GM18498 (cell line): ENCODE measurements around the gene GALNT13.

ENCODE experiments used
- ATAC-seq: cut with Tn5 transposase; IDR thresholded peaks from one replicate; pipeline ENCODE4 v1.9.1; 2021; ENCODE audit warnings: mild to moderate bottlenecking, moderate library complexity; ENCODE audit not compliant: unreplicated experiment

Gene GALNT13

GRCh38 chr2:154394600-154394999 is 522.9 kb downstream of the GALNT13 start:
- ATAC-seq = no peak

DNA sequence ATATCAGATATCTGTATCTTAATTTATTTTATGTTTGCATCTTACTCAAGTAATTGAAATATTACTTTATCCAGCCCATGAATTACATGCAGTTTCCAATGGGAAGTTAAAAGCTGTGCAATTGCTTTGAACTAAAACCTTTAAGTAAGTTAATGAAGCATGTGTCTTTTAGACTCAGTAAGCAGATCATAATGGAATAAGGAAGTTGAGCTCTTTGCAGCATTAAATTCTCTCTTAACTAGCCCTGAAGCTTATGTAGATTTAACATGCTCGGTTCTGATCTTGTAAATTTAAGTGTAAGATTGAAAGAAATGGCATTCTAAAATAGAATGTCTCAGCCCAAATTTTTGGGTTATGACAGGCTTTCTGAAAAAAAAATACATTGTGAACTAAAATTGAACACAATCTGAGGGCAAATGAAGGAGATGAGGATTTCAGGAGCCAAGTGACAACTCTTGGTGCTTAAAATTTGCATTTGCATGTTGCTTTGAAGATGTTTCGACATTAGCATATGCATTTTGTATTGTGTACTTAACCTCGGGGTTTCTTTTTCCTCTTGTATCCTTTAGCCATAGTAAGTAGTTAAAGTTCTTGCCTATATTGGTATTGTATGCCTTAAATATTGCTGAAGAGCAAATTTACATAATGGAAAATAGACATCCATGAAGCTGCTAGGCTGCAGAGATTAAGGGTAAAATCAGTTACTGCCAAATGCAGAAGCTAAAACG is 529.0 kb downstream of the GALNT13 start:
- no peak for ATAC-seq

DNA sequence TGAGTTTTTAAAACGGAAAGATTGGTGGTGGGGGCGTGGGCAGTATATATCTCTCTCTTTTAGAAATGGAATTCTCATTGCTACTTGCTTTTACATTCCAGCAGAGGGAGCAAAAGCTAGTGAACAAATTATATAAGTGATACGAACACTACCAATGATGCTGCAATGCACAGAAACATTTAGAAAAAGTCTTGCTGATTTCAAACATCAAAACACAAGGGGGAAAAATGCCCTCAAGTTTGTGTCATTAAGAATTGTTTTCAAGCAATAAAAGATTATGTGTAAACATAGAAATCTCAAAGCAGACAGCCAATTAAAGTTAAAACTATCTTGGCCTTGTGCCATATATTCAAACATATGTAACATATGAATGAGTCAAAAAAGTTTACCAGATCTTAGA is 530.5 kb downstream of the GALNT13 start:
- ATAC-seq = no peak

GRCh38 chr2:154403242-154403790 is 531.6 kb downstream of the GALNT13 start:
- ATAC-seq = no peak

DNA sequence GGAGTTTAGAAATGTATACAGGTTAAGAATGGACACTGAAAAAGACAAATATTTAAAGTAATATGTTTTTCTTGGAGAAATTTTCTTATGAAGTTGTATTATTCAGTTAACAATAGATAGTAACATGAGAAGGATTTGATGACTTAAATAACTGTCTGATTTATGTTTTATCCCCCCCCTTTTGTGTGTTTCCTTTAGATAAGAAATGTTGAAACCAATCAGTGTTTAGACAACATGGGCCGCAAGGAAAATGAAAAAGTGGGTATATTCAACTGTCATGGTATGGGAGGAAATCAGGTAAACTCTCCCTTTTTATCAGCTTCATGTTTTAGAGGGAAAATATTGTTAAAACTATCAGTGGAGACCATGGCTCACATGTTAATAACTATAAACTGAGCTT is 537.1 kb downstream of the GALNT13 start:
- no peak for ATAC-seq

DNA sequence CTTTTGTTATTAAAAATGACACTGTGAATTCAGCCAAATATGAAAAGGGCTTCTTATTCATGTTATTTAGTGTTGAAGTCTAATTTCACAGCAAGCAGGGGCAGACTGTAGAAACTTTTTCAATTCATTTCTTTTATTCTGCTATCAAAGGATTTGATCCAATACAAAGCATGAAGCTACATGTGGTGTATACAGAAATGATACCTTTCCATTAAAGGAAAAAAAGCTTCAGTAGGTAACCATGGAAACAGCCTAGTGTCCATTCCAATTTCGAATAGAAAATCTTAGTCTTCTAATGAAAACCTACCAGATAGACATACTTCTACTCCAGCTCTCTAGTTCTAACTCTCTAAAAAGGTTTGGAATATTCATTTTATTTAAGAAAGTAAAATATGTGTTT is 550.5 kb downstream of the GALNT13 start:
- no peak for ATAC-seq

GRCh38 chr2:154425994-154426393 is 554.3 kb downstream of the GALNT13 start:
- no peak for ATAC-seq

- ATAC-seq = no peak
These were observed 555.7 kb downstream of the GALNT13 start for GRCh38 chr2:154427453-154427852.

DNA sequence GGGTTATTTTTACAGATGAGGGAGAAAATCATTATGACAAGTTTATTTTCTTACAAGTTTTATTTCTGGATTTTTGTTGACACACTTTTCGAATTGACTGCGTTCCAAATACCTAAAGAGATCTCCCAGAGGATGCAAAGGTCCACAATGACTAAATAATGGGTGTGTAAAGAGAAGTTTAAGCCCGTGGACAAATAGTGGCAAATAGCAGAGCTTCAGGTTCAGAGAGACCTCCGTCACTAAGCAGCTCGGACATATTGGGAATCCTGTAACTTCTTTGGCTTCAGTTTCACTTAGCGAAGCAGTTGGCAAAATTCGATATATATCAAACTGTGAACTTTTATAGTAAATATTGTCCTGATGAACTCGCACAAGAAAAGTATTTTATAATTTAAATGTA is 556.3 kb downstream of the GALNT13 start:
- no peak for ATAC-seq

DNA sequence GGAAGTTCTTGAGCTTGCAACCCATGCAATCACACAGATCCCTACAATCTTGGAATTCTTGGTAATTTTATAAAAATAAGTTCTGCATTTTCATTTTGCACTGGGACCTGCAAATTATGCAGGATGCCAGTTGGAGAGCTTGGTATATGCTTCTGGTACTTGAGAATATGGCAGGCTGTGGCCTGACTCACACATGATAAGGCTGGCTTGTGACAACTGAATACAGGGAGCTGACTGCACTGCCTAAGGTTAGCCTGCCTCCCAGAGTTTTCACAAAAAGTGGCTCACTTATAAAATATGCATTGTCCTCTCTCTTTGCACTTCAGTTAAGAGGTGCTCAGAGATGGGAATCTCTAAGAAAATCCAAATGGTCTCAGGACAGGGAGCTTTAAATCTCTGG is 561.3 kb downstream of the GALNT13 start:
- no peak for ATAC-seq

DNA sequence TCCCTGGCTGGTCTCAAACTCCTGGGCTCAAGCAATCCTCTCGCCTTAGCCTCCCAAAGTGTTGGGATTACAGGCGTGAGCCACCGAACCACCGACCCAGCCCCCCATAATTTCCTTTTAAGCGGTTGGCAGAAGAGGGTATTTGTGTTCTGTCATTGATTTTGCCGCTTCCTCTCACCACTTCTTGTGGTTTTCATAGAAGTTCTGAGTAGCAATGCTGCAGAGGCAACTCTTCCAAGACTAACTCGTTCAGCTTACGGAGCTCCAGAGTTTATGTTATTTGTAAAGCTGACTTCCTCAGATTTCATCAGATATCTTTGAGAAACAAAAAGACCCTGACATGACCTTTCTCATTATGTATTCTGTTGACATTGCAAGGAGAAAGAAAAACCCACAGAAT is 565.4 kb downstream of the GALNT13 start:
- no peak for ATAC-seq

- ATAC-seq = no peak
These were observed 567.4 kb downstream of the GALNT13 start for GRCh38 chr2:154439156-154439555.

DNA sequence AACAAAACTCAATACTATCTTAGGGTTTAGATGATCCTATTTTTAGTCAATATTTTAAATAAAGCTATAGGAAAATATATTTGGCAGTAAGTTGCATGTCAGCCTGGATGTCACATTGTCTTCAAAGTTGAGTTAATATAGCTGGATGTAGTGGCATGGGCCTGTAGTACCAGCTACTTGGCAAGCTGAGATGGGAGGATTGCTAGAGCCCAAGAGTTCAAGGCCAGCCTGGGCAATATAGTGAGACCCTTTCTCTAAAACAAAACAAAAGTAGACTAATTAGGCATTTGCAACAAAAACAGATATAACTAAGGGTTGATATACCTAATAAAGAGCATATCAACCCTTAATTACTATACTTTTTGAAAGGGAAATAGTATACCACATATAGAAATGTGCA is 572.2 kb downstream of the GALNT13 start:
- ATAC-seq = no peak

- ATAC-seq = no peak
These were observed 574.6 kb downstream of the GALNT13 start for GRCh38 chr2:154446324-154446723.

DNA sequence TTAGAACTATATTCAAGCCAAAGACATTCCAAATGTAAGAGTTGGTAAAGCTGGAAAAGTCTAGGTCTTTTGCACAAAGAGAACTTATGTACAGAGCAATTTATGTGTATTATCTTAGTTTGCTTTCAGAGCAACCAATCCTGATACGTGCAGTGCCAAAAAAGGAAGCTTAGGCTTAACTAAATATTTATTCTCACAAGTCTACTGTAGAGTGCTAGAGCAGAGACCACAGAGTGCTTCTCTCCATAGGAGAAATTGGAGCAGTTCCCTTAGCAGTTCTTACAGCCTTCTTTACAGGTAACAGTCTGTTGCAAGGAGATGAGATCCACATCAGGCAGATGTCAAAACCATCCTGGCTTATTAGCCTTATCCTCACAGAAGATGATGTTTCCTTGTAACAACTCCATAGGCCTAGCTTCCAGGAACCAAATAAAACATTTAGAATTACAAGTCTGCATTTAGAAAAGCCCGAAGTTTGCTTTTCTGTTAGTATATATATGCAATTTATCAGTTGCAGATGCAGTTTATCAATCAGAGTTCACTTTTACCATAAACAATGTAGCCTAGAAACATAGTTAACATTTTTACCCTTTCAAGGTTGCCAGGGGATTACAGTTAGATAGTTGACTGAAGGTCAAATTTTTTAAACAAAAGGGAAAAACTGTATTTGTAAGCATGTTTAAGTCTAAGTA is 576.2 kb downstream of the GALNT13 start:
- ATAC-seq = no peak

GRCh38 chr2:154449951-154450658 is 578.4 kb downstream of the GALNT13 start:
- ATAC-seq = no peak

GRCh38 chr2:154452471-154452870 is 580.7 kb downstream of the GALNT13 start:
- peak; percentile 53 for ATAC-seq

DNA sequence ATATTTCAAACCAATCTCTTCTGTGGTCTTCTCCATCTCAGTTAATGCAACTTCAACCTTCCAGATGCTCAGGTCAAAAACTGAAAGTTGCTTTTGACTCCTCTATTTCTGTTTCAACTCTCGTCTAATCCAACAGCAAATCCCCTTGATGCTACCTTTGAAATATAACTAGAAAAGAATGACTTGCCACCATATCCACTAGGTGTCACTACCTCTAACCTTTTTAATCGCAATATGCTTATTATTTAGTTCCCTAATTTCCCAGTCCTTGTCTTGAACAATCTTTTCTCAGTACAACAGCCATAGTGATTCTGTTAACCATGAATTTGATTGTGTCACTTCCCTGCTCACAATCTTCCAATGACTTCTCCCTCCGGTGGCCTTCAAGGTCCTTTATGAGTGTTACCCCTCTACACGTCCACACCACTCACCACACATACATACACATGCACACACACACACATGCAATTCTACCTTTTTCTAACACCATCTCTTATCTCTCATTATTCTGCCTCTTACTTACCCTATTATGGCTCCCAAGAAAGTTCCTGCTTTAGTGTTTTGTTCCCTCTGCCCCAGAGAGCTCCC is 581.3 kb downstream of the GALNT13 start:
- peak; percentile 70 for ATAC-seq

- ATAC-seq = no peak
These were observed 583.4 kb downstream of the GALNT13 start for GRCh38 chr2:154455166-154455565.

DNA sequence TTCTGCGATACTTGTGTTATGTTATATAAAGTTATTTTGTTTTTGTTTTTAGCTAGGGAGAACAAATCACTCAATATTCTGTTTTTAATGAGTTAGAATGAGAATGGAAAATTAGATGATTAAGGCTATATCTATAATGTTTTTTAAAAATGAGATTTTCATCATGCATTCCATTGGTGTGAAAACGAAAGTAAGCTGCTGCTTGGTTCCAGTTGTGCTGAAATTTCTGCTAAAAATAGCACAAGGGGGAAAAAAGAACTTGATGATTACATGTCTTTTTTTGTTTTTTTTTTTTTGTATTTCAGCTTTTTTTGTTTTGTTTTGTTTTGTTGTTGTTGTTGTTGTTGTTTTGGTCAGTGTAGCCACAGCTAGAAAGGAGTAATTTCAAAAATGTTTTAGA is 584.1 kb downstream of the GALNT13 start:
- ATAC-seq = no peak

GRCh38 chr2:154457286-154457685 is 585.6 kb downstream of the GALNT13 start:
- ATAC-seq = no peak
